ENCODE measurements around the gene RASGEF1C.
"Not testable (repeated sequence)": the region's sequence is repeated elsewhere in the genome, so short reads cannot be mapped to it uniquely, and the experiment has no call there.

RASGEF1C gene

GRCh38 chr5:180210961-180211760 is 2.1 kb upstream of the RASGEF1C start:
- no peak for DNase-seq (ENCODE audit: low read depth in 2 of 2)

- not testable (repeated sequence) for DNase-seq (ENCODE audit: low read depth in 2 of 2)
Observed at GRCh38 chr5:180210077-180210476, 1.1 kb upstream of the RASGEF1C start.

- no peak for DNase-seq (ENCODE audit: low read depth in 2 of 2)
Observed at GRCh38 chr5:180208435-180209081, 453 bp downstream of the RASGEF1C start.

GRCh38 chr5:180208038-180208434 is 975 bp downstream of the RASGEF1C start:
- DNase-seq (ENCODE audit: low read depth in 2 of 2) = no peak

GRCh38 chr5:180207593-180207992 is 1.4 kb downstream of the RASGEF1C start:
- no peak for DNase-seq (ENCODE audit: low read depth in 2 of 2)

GRCh38 chr5:180206993-180207392 is 2.0 kb downstream of the RASGEF1C start:
- DNase-seq (ENCODE audit: low read depth in 2 of 2) = no peak

GRCh38 chr5:180205916-180206315 is 3.1 kb downstream of the RASGEF1C start:
- DNase-seq (ENCODE audit: low read depth in 2 of 2) = no peak

- no peak for DNase-seq (ENCODE audit: low read depth in 2 of 2)
Observed at GRCh38 chr5:180204276-180204819, 4.7 kb downstream of the RASGEF1C start.

GRCh38 chr5:180202939-180203573 is 6.0 kb downstream of the RASGEF1C start:
- no peak for DNase-seq (ENCODE audit: low read depth in 2 of 2)

- no peak for DNase-seq (ENCODE audit: low read depth in 2 of 2)
Observed at GRCh38 chr5:180201051-180201987, 7.7 kb downstream of the RASGEF1C start.

GRCh38 chr5:180199390-180199789 is 9.6 kb downstream of the RASGEF1C start:
- DNase-seq (ENCODE audit: low read depth in 2 of 2) = no peak

- DNase-seq (ENCODE audit: low read depth in 2 of 2) = no peak
Observed at GRCh38 chr5:180198208-180198607, 10.8 kb downstream of the RASGEF1C start.

- no peak for DNase-seq (ENCODE audit: low read depth in 2 of 2)
Observed at GRCh38 chr5:180197016-180197702, 11.9 kb downstream of the RASGEF1C start.

- no peak for DNase-seq (ENCODE audit: low read depth in 2 of 2)
Observed at GRCh38 chr5:180194410-180195345, 14.3 kb downstream of the RASGEF1C start.

GRCh38 chr5:180193749-180194375 is 15.1 kb downstream of the RASGEF1C start:
- no peak for DNase-seq (ENCODE audit: low read depth in 2 of 2)

GRCh38 chr5:180191716-180192115 is 17.3 kb downstream of the RASGEF1C start:
- no peak for DNase-seq (ENCODE audit: low read depth in 2 of 2)

GRCh38 chr5:180187767-180188166 is 21.2 kb downstream of the RASGEF1C start:
- DNase-seq (ENCODE audit: low read depth in 2 of 2) = no peak

- no peak for DNase-seq (ENCODE audit: low read depth in 2 of 2)
Observed at GRCh38 chr5:180180846-180181245, 28.2 kb downstream of the RASGEF1C start.

GRCh38 chr5:180180421-180180820 is 28.6 kb downstream of the RASGEF1C start:
- no peak for DNase-seq (ENCODE audit: low read depth in 2 of 2)
